RWPE2 (cell line): ENCODE data around the gene KCTD19.

Experiments
- ATAC-seq: fragments of 200-7000 bp; cut with Tn5 transposase; 3 replicates; pipeline ENCODE4 v1.9.1; 2021; ENCODE audit warnings: low read depth
- DNase-seq: peaks from one replicate; pipeline ENCODE4 v3.0.0-alpha.2; 2020; ENCODE audit warnings: low spot score
- H3K27ac ChIP-seq: fragments of 450-650 bp; 2 replicates; pipeline ENCODE4 v1.5.1; 2017; ENCODE audit warnings: mild to moderate bottlenecking; ENCODE audit not compliant: poor library complexity, severe bottlenecking
- H3K27me3 ChIP-seq: fragments of 250-450 bp; sonication (Bioruptor Pico); 2 replicates; pipeline ENCODE4 v1.5.1; 2021; ENCODE audit warnings: mild to moderate bottlenecking, moderate library complexity; ENCODE audit not compliant: insufficient read depth, poor library complexity, severe bottlenecking
- H3K36me3 ChIP-seq: fragments of 250-450 bp; sonication (Bioruptor Pico); 2 replicates; pipeline ENCODE4 v1.5.1; 2020; ENCODE audit warnings: low read depth, mild to moderate bottlenecking, moderate library complexity
- H3K4me1 ChIP-seq: fragments of 250-450 bp; sonication (Bioruptor Pico); 2 replicates; pipeline ENCODE4 v1.5.1; 2021; ENCODE audit warnings: mild to moderate bottlenecking, moderate library complexity; ENCODE audit not compliant: insufficient read depth, poor library complexity, severe bottlenecking
- H3K4me3 ChIP-seq: fragments of 250-450 bp; sonication (Bioruptor Pico); 2 replicates; pipeline ENCODE4 v1.5.1; 2021; ENCODE audit warnings: mild to moderate bottlenecking, moderate library complexity; ENCODE audit not compliant: severe bottlenecking
- H3K9me3 ChIP-seq: fragments of 250-450 bp; sonication (Bioruptor Pico); 2 replicates; pipeline ENCODE4 v1.5.1; 2021; ENCODE audit warnings: mild to moderate bottlenecking, moderate library complexity; ENCODE audit not compliant: severe bottlenecking
- CTCF ChIP-seq: fragments of 450-650 bp; IDR thresholded peaks from one replicate; pipeline ENCODE4 v1.5.1; 2017; ENCODE audit warnings: mild to moderate bottlenecking, moderate library complexity; ENCODE audit not compliant: poor library complexity, severe bottlenecking

Gene KCTD19

GRCh38 chr16:67241008-67241900 lies 85.3 kb downstream of the KCTD19 start:
- TF ChIP-seq CTCF: no peak
- Histone ChIP-seq H3K27ac (peak overlapping the region; percentile 92), H3K4me1 (peaks cover 59% of the 10 kb centered on the region), H3K36me3 (peaks cover 51% of the 10 kb centered on the region), H3K4me3 (no peak overlapping the region), H3K9me3 (no peaks in the 10 kb centered on the region), H3K27me3 (no peaks in the 10 kb centered on the region)
- DNase-seq (peak; percentile 87), ATAC-seq (peak; percentile 59)

- Histone ChIP-seq H3K4me3 (no peak overlapping the region), H3K27me3 (no peaks in the 10 kb centered on the region), H3K27ac (peak overlapping the region; percentile 92), H3K4me1 (peaks cover 55% of the 10 kb centered on the region), H3K9me3 (no peaks in the 10 kb centered on the region), H3K36me3 (peaks cover 59% of the 10 kb centered on the region)
- DNase-seq (no peak), ATAC-seq (no peak)
- TF ChIP-seq CTCF: no peak
These were observed 86.0 kb downstream of the KCTD19 start for GRCh38 chr16:67240506-67240905.
